ENCODE results near the gene FAM120AOS.

DNA sequence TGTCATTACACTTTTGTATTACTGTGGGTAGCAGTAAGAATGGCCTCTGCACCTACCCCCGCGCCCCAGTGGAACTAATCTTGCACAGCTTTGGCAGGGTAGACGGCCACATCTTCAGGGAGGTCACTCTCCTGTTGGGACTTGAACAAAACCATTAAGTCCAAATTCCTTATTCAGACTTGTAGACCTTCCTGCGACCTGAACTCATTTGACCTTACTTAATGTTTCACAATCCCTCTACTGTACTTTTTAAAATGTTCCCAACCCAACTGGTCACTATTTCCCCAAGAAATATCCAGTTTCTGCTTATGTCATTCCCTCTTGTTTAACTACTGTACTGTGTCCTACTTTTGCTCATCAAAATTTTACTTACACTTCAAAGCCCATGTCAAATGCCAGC lies 5.3 kb upstream of the FAM120AOS start:
- TF ChIP-seq, protein P1, sequence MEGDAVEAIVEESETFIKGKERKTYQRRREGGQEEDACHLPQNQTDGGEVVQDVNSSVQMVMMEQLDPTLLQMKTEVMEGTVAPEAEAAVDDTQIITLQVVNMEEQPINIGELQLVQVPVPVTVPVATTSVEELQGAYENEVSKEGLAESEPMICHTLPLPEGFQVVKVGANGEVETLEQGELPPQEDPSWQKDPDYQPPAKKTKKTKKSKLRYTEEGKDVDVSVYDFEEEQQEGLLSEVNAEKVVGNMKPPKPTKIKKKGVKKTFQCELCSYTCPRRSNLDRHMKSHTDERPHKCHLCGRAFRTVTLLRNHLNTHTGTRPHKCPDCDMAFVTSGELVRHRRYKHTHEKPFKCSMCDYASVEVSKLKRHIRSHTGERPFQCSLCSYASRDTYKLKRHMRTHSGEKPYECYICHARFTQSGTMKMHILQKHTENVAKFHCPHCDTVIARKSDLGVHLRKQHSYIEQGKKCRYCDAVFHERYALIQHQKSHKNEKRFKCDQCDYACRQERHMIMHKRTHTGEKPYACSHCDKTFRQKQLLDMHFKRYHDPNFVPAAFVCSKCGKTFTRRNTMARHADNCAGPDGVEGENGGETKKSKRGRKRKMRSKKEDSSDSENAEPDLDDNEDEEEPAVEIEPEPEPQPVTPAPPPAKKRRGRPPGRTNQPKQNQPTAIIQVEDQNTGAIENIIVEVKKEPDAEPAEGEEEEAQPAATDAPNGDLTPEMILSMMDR (IDR thresholded peaks at IDR 0.05) = no peak
- TF ChIP-seq EP300 (IDR thresholded peaks at IDR 0.05) = no peak
- no peak for TF ChIP-seq POLR2A (IDR thresholded peaks at IDR 0.05)
